IPS-18c (cell line): Measurements from ENCODE around the gene SHISA3.
"Not testable (repeated sequence)": the region's sequence is repeated elsewhere in the genome, so short reads cannot be mapped to it uniquely, and the experiment has no call there.

ENCODE experiments used
- H3K4me3 ChIP-seq: 2 replicates; pipeline ENCODE4 v1.7.0; 2013; ENCODE audit warnings: low read depth, mild to moderate bottlenecking, low read length, moderate library complexity; ENCODE audit not compliant: insufficient read depth
- H3K9me3 ChIP-seq: one replicate; pipeline ENCODE4 v1.6.1; 2013; ENCODE audit warnings: mild to moderate bottlenecking, low read length, moderate library complexity; ENCODE audit not compliant: control insufficient read depth, insufficient read depth

Gene SHISA3

GRCh38 chr4:42396752-42397634 lies at the start of gene SHISA3:
Gene SHISA3 (plus strand): TSS chr4:42397488. CDS start chr4:42398057, 569 bp downstream.
- Histone ChIP-seq H3K4me3 (peak within 1 kb of the TSS; percentile 64), H3K9me3 (no peaks in the 10 kb centered on the region)

DNA sequence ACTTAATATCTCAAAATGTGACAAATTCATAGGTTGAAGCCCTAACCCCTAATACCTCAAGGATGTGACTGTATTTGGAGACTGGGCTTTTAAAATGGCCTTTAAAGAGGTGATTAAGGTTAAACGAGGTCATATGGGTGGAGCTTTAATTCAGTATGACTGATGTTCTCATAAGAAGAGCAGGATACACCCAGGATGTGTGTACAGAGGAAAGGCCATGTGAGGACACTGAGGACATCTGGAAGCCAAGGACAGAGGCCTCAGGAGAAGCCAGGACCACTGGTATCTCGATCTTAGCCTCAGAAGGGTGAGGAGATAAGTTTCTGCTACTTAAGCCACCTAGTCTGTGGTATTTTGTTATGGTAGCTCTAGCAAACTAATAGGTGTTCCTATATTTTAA lies 49.0 kb upstream of the SHISA3 start:
- H3K9me3 ChIP-seq: no peaks in the 10 kb centered on the region
- no peak overlapping the region for H3K4me3 ChIP-seq

- Histone ChIP-seq H3K4me3 (no peak overlapping the region), H3K9me3 (no peaks in the 10 kb centered on the region)
Observed at GRCh38 chr4:42348692-42349091, 48.6 kb upstream of the SHISA3 start.

- H3K4me3 ChIP-seq: no peak overlapping the region
- no peaks in the 10 kb centered on the region for H3K9me3 ChIP-seq
Observed at GRCh38 chr4:42350611-42351182, 46.6 kb upstream of the SHISA3 start.

DNA sequence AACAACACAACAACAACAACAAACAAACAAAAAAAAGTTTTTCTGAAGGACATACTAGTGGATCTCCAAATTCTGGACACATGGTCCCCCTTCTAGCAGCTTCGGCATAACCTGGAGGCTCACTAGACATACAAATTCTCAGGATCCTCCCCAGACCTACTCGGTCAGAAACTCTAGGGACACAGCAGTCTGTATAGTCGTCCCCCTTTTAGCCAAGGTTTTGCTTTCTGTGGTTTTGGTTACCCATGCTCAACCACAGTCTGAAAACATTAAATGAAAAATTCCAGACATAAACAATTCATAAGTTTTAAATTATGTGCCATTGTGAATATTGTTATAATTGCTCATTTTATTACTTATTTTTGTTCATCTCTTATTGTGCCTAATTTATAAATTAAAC lies 45.2 kb upstream of the SHISA3 start:
- Histone ChIP-seq H3K4me3 (no peak overlapping the region), H3K9me3 (no peaks in the 10 kb centered on the region)

DNA sequence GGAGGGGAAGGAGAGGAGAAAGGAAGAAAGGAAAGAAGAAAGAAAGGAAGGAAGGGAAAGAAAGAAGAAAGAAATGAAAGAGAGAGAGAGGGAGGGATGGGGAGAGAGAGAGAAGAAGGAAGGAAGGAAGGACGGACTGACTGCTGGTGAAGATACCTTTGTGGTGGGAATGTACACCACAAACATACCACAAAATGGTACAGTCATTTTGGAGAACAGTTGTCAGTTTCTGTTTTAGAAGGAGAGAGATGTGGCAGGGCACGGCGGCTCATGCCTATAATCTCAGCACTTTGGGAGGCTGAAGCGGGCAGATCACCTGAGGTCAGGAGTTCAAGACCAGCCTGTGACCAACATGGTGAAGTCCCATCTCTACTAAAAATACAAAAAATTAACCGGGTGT lies 40.0 kb upstream of the SHISA3 start:
- Histone ChIP-seq H3K9me3 (no peaks in the 10 kb centered on the region), H3K4me3 (no peak overlapping the region)

DNA sequence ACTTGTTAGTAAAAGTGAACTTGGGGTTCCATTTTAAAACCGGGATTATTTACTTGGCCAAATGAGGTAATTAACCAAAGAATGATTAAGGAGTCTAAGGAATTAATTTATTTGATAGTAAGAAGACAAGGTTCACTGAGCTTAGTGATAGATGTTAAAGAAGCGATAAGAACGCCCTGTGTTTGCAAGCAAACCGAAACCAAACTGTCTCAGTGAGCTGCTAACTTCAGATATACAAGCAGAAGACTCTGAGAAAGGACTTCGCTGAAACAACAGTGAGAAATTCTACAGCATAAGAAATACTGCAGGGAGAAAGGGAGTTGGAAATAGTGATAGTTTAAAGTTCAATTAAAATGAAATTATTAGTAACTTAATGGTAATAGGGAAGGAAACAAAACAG lies 37.6 kb upstream of the SHISA3 start:
- Histone ChIP-seq H3K9me3 (no peaks in the 10 kb centered on the region), H3K4me3 (no peak overlapping the region)

DNA sequence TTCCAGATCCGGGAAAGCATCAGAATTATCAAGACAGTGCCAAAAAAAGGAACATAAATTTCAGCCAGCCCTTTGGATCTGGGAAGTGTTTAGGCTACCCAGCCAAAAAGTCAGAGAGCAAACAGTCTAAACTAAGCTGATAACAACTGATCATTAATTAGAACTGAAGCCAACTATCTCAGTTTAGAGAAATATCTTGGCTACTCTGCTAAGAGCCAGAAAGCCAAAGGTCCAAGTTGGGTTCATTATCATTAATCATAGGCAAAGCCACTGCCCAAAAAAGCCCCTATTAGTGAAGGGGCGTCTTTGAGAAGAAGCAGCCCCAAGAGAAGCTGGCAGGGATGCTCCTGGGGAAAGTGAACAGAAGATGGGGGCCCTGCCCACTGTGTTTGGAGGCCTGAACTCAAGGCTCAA lies 37.0 kb upstream of the SHISA3 start:
- Histone ChIP-seq H3K9me3 (no peaks in the 10 kb centered on the region), H3K4me3 (no peak overlapping the region)

DNA sequence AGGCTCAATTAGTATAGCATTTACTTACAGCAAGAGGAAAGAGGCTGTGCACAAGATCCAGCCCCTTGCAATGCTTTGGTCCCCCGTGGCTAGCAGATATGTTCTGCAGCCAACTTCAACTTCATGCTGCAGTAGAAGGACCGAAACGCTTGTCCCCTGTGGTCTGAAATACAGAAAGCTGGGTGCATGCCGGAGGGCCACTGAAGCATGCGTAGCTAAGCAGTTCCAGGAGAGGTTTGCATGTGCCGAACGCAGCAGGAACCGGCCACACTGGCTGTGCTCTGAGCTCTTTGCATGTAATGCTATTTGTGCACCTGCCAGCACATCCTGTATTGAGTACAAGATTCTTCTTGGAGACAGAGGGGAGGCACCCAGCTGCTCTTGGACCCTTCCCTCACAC lies 35.8 kb upstream of the SHISA3 start:
- no peaks in the 10 kb centered on the region for H3K9me3 ChIP-seq
- H3K4me3 ChIP-seq: no peak overlapping the region

- Histone ChIP-seq H3K4me3 (no peak overlapping the region), H3K9me3 (no peaks in the 10 kb centered on the region)
Observed at GRCh38 chr4:42362591-42362990, 34.7 kb upstream of the SHISA3 start.

- Histone ChIP-seq H3K9me3 (no peaks in the 10 kb centered on the region), H3K4me3 (no peak overlapping the region)
Observed at GRCh38 chr4:42363614-42364013, 33.7 kb upstream of the SHISA3 start.

DNA sequence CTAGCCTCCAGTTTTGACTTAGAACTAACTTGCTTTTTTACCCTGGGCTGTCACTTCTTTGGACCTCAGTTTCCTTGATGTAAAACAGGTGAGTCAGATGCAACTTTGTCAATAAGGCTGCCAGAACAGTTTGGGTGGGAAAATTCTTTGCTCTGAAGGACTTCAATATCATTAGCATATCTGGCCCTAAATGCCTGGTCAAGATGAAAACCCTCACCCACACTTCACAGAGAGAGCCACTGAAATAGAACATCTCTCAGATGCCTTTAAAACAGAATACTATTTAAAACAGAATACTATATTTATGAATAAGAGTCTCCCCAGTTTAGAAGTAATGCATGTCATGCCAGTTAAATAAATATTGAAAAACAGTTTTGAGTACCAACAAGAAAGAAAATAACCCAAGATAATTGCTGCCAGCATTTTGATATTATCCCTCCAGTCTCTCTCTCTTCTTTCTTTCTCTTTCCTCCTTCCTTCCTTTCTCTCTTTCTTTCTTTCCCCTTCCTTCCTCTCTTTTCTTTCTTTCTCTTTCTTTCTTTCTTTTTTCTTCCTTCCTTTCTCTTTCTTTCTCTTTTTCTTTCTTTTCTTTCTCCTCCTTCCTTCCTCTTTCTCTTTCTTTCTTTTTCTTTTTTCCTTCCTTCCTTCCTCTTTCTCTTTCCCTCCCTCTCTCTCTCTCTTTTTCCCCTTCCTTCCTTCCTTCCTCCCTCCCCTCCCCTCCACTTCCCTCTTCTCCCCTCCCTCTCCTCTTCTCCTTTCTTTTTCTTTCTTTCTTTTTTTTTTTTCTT lies 32.8 kb upstream of the SHISA3 start:
- H3K4me3 ChIP-seq: no peak overlapping the region

GRCh38 chr4:42366959-42367358 lies 30.3 kb upstream of the SHISA3 start:
- Histone ChIP-seq H3K9me3 (no peaks in the 10 kb centered on the region), H3K4me3 (no peak overlapping the region)

More for the DNA sequence above, 32.8 kb upstream of the SHISA3 start:
- H3K9me3 ChIP-seq: no peaks in the 10 kb centered on the region

DNA sequence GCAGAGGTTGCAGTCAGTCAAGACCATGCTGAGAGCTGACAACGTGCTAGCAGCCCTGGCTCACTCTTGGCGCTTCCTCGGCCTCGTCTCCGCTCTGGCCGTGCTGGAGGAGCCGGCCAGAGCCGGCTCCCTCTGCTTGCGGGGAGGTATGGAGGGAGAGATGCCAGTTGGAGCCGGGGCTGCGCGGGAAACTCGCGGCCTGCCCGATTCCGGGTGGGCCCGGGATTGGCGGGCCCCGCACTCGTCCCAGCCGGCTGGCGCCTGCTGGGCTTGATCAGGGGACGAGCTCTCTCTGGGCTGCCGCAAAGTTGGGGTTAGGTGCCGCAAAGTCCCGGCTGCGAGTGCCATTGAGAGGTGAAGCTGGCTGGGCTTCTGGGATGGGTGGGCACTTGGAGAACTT lies 27.8 kb upstream of the SHISA3 start:
- Histone ChIP-seq H3K9me3 (no peaks in the 10 kb centered on the region), H3K4me3 (no peak overlapping the region)

DNA sequence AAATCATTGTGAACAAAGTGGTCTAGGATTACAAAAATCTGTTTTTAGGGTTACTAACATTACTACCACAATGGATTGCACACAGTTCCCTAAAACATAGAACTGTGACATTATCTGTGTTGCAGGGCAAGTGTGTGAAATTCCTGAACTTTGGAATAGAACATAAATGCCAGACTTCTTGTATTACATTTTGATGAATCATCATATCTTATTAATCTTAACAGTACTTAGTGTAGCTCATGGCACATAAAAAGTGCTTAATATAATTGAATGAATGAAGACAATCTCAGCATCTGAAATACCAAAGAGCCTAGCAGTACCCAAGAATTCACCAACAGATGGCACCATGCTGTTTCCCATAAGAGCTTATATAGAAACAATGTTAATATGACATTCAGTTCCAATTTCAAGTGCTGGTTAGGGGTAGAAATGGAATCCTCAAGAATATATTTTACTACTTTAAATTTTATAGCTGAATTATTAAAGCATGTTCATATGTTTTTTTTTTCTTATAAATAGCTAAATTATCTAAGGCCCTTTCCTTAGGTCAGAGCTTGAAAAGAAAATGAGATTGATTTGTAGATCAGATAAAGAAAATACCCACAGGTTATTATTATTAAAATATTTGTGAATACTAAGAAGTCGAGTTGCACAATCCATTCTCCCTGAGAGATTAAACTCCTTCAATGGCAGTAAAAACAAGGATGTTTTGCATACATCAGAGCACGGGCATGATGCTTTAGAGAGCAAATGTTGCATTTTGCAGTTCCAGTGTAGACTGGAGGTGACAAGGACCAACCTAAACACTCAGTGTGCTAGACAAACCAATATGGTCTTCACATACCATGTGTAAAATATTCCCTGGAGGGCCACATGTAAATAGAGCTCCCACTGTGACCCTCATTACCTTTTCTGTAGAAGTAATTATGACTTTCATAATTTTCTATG lies 25.7 kb upstream of the SHISA3 start:
- Histone ChIP-seq H3K4me3 (no peak overlapping the region), H3K9me3 (no peaks in the 10 kb centered on the region)

DNA sequence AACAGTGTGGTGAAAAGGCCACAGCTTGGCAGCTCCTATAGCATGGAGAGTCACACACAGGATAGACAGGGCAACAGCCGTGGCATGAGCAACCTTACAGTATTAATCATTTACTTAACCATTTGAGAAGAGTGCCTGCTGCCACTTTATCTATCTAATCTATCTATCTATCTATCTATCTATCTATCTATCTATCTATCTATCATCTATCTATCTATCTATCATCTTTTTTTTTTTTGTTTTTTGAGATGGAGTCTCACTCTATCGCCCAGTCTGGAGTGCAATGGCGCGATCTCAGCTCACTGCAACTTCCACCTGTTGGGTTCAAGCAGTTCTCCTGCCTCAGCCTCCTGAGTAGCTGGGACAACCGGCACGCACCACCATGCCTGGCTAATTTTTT lies 25.0 kb upstream of the SHISA3 start:
- not testable (repeated sequence) for H3K4me3 ChIP-seq, H3K9me3 ChIP-seq

- H3K4me3 ChIP-seq: no peak overlapping the region
Observed at GRCh38 chr4:42377497-42377896, 19.8 kb upstream of the SHISA3 start.

More at GRCh38 chr4:42377497-42377896, 19.8 kb upstream of the SHISA3 start:
- H3K9me3 ChIP-seq: no peaks in the 10 kb centered on the region
